ENCODE results near the gene CUL4A.
"Not testable (repeated sequence)": the region's sequence is repeated elsewhere in the genome, so short reads cannot be mapped to it uniquely, and the experiment has no call there.

CUL4A gene

DNA sequence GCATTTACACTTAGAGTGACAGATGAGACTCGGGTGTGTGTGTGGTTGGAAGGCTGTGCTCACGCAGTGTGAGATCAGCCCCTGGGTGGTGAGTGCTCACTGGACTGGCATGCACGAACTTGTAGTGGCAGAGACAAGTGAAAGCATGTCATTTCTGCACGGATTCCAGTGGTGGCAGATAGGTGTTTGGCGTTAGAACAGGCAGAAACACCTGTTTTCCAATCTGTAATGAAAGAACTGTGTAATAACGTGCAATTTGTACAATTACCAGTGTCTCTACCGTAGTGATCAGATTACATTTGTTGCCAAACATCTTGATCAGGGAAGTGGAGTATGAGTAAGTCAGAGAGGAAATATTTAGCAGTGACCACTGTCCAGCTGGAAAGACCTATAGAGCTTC, 95.8 kb downstream of the CUL4A start:
- Histone ChIP-seq H3K27ac (ENCODE audit: low read depth, low read length) (no peak overlapping the region), H3K36me3 (ENCODE audit: insufficient read depth, low read length) (no peaks in the 10 kb centered on the region; the same call in 1 of the 2 replicates), H3K79me2 (ENCODE audit: control insufficient read depth, insufficient read depth, low read length, unreplicated experiment) (peaks cover 74% of the 10 kb centered on the region), H3K27me3 (ENCODE audit: insufficient read depth, low read length) (no peaks in the 10 kb centered on the region), H2AFZ (ENCODE audit: low read length, unreplicated experiment) (no peak overlapping the region), H3K4me1 (ENCODE audit: control insufficient read depth, insufficient read depth, low read length, unreplicated experiment) (peaks cover 10% of the 10 kb centered on the region), H3K4me3 (ENCODE audit: low read depth, low read length) (no peak overlapping the region)

DNA sequence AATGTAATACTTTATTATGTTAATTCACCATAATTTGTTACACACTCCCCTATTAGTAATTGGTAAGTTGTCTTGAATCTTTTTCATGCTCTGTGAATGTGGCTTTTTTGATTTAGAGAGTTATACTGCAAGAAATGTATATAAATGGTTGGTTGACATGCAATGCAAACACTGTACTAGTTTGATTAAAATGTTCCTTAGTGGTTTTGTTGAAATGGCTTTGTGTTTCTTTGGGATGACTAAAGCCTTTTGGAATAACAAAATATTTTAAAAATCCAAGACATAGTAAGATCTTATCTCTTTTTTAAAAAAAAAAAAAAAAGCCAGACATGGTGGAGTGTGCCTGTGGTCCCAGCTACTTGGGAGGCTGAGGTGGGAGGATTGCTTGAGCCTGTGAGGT, 98.1 kb downstream of the CUL4A start:
- H3K36me3 ChIP-seq (ENCODE audit: insufficient read depth, low read length): peaks cover 20% of the 10 kb centered on the region; the same call in 1 of the 2 replicates
- no peak overlapping the region for H3K27ac ChIP-seq (ENCODE audit: low read depth, low read length)
- H3K27me3 ChIP-seq (ENCODE audit: insufficient read depth, low read length): no peaks in the 10 kb centered on the region

DNA sequence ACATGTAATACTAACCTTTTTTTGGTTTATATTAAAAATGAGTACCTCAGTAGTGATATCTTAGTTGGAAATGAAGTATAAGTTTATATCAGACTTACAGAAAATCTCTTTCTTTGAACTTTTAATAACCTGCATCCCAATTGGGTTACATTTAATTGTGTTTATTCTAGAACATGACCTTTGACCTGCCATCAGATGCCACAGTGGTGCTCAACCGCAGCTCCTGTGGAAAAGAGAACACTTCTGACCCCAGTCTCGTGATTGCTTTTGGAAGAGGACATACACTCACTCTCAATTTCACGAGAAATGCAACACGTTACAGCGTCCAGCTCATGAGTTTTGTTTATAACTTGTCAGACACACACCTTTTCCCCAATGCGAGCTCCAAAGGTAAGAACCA, 100.1 kb downstream of the CUL4A start:
- Histone ChIP-seq H3K27me3 (ENCODE audit: insufficient read depth, low read length) (no peaks in the 10 kb centered on the region), H3K36me3 (ENCODE audit: insufficient read depth, low read length) (peaks cover 27% of the 10 kb centered on the region; the same call in 1 of the 2 replicates), H3K4me3 (ENCODE audit: low read depth, low read length) (no peak overlapping the region), H3K4me1 (ENCODE audit: control insufficient read depth, insufficient read depth, low read length, unreplicated experiment) (peaks cover 10% of the 10 kb centered on the region), H2AFZ (ENCODE audit: low read length, unreplicated experiment) (no peak overlapping the region), H3K27ac (ENCODE audit: low read depth, low read length) (no peak overlapping the region), H3K79me2 (ENCODE audit: control insufficient read depth, insufficient read depth, low read length, unreplicated experiment) (peaks cover 45% of the 10 kb centered on the region)

More for the DNA sequence above, 98.1 kb downstream of the CUL4A start:
- peaks cover 10% of the 10 kb centered on the region for H3K4me1 ChIP-seq (ENCODE audit: control insufficient read depth, insufficient read depth, low read length, unreplicated experiment)
- H2AFZ ChIP-seq (ENCODE audit: low read length, unreplicated experiment): no peak overlapping the region
- no peak overlapping the region for H3K4me3 ChIP-seq (ENCODE audit: low read depth, low read length)
- peaks cover 57% of the 10 kb centered on the region for H3K79me2 ChIP-seq (ENCODE audit: control insufficient read depth, insufficient read depth, low read length, unreplicated experiment)

DNA sequence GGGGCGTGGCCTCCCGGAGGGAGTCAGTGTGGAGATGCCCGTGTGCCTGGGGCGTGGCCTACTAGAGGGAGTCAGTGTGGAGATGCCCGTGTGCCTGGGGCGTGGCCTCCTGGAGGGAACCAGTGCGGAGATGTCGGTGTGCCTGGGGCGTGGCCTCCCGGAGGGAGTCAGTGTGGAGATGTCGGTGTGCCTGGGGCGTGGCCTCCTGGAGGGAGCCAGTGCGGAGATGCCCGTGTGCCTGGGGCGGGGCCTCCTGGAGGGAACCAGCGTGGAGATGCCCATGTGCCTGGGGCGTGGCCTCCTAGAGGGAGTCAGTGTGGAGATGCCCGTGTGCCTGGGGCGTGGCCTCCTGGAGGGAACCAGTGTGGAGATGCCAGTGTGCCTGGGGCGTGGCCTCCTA, 104.7 kb downstream of the CUL4A start:
- H3K4me3 ChIP-seq (ENCODE audit: low read depth, low read length); H3K27ac ChIP-seq (ENCODE audit: low read depth, low read length); H2AFZ ChIP-seq (ENCODE audit: low read length, unreplicated experiment); H3K4me1 ChIP-seq (ENCODE audit: control insufficient read depth, insufficient read depth, low read length, unreplicated experiment); H3K27me3 ChIP-seq (ENCODE audit: insufficient read depth, low read length): not testable (repeated sequence)
- Histone ChIP-seq H3K79me2 (ENCODE audit: control insufficient read depth, insufficient read depth, low read length, unreplicated experiment) (peaks cover 20% of the 10 kb centered on the region), H3K36me3 (ENCODE audit: insufficient read depth, low read length) (peaks cover 27% of the 10 kb centered on the region; the same call in 1 of the 2 replicates)

DNA sequence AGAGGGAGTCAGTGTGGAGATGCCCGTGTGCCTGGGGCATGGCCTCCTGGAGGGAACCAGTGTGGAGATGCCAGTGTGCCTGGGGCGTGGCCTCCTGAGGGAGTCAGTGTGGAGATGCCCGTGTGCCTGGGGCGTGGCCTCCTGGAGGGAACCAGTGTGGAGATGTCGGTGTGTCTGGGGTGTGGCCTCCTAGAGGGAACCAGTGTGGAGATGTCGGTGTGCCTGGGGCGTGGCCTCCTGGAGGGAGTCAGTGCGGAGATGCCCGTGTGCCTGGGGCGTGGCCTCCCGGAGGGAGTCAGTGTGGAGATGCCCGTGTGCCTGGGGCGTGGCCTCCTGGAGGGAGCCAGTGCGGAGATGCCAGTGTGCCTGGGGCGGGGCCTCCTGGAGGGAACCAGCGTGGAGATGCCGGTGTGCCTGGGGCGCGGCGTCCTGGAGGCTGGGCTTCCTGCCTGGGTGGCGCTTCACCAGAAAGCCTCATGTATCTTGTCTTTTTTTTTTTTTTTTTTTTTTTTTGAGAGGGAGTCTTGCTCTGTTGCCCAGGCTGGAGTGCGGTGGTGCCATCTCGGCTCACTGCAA, 105.6 kb downstream of the CUL4A start:
- not testable (repeated sequence) for H2AFZ ChIP-seq (ENCODE audit: low read length, unreplicated experiment)
- peaks cover 27% of the 10 kb centered on the region; the same call in 1 of the 2 replicates for H3K36me3 ChIP-seq (ENCODE audit: insufficient read depth, low read length)

GRCh38 chr13:113315992-113316391, 106.6 kb downstream of the CUL4A start:
- peaks cover 13% of the 10 kb centered on the region for H3K79me2 ChIP-seq (ENCODE audit: control insufficient read depth, insufficient read depth, low read length, unreplicated experiment)

More for the DNA sequence above, 105.6 kb downstream of the CUL4A start:
- not testable (repeated sequence) for H3K27ac ChIP-seq (ENCODE audit: low read depth, low read length); H3K4me1 ChIP-seq (ENCODE audit: control insufficient read depth, insufficient read depth, low read length, unreplicated experiment); H3K27me3 ChIP-seq (ENCODE audit: insufficient read depth, low read length); H3K4me3 ChIP-seq (ENCODE audit: low read depth, low read length)
- H3K79me2 ChIP-seq (ENCODE audit: control insufficient read depth, insufficient read depth, low read length, unreplicated experiment): peaks cover 13% of the 10 kb centered on the region

More at GRCh38 chr13:113315992-113316391, 106.6 kb downstream of the CUL4A start:
- Histone ChIP-seq H3K4me1 (ENCODE audit: control insufficient read depth, insufficient read depth, low read length, unreplicated experiment) (no peaks in the 10 kb centered on the region), H3K4me3 (ENCODE audit: low read depth, low read length) (no peak overlapping the region), H3K36me3 (ENCODE audit: insufficient read depth, low read length) (peaks cover 27% of the 10 kb centered on the region; the same call in 1 of the 2 replicates), H3K27ac (ENCODE audit: low read depth, low read length) (no peak overlapping the region), H3K27me3 (ENCODE audit: insufficient read depth, low read length) (no peaks in the 10 kb centered on the region), H2AFZ (ENCODE audit: low read length, unreplicated experiment) (no peak overlapping the region)
